Subcutaneous adipose tissue (tissue), 4 donors: ENCODE measurements around the gene ARHGEF4. TPM values are rescaled to one million over a fixed set of nuclear protein-coding genes. Genes with fewer than 3 reads are reported as not detected.

Source experiments
- CTCF ChIP-seq: fragments of 450-650 bp; IDR thresholded peaks from one replicate; pipeline ENCODE4 v1.5.1; 2016; ENCODE audit warnings: low read depth, mild to moderate bottlenecking, control low read depth, antibody characterized with exemption, moderate library complexity
- total RNA-seq, 4 donors: library from RNA; depleted of rRNA; stranded (reverse); fragments of >200 nt; gene quantifications; one replicate each; pipeline ENCODE4 v1.1.0, GENCODE V29; 2016

The ARHGEF4 gene
- total RNA-seq, 4 donors from 2014 or later, result 4.8 to 17.9 (median 9.8) TPM

GRCh38 chr2:131039101-131039440 is 202.4 kb downstream of the ARHGEF4 start:
- TF ChIP-seq CTCF, result no peak

GRCh38 chr2:131039535-131039907 is 202.8 kb downstream of the ARHGEF4 start:
- no peak for TF ChIP-seq CTCF

GRCh38 chr2:131039908-131040660 is 203.4 kb downstream of the ARHGEF4 start:
- no peak for TF ChIP-seq CTCF

GRCh38 chr2:131040661-131041401 is 204.1 kb downstream of the ARHGEF4 start:
- TF ChIP-seq CTCF, result no peak

GRCh38 chr2:131041402-131042147 is 204.9 kb downstream of the ARHGEF4 start:
- TF ChIP-seq CTCF, result no peak

GRCh38 chr2:131042148-131042775 is 205.5 kb downstream of the ARHGEF4 start:
- TF ChIP-seq CTCF, result no peak
